Effector CD8-positive, alpha-beta T cell (primary cell): ENCODE results near the gene MAGEB17.
A peak's percentile ranks its signal among the peaks of the same experiment; 100 is the strongest.
"Not testable (repeated sequence)": the region's sequence is repeated elsewhere in the genome, so short reads cannot be mapped to it uniquely, and the experiment has no call there.

Source experiments
- DNase-seq: peaks from one replicate; lab custom pipeline; 2025; lab: John Stamatoyannopoulos, UW
- total RNA-seq, 4 experiments: gene quantifications; one replicate each; lab custom pipeline; 2026; lab: John Stamatoyannopoulos, UW

MAGEB17 gene
- total RNA-seq, result 0 reads per million in 4 experiments

GRCh38 chrX:16167181-16167580, at the start of gene MAGEB17:
MAGEB17 (plus strand) TSS chrX:16167481; CDS start chrX:16170383, 2,902 bp downstream.
- no peak for DNase-seq

- no peak for DNase-seq
Observed at GRCh38 chrX:16119353-16120220, 47.7 kb upstream of the MAGEB17 start.

- no peak for DNase-seq
Observed at GRCh38 chrX:16120431-16120830, 46.9 kb upstream of the MAGEB17 start.

DNA sequence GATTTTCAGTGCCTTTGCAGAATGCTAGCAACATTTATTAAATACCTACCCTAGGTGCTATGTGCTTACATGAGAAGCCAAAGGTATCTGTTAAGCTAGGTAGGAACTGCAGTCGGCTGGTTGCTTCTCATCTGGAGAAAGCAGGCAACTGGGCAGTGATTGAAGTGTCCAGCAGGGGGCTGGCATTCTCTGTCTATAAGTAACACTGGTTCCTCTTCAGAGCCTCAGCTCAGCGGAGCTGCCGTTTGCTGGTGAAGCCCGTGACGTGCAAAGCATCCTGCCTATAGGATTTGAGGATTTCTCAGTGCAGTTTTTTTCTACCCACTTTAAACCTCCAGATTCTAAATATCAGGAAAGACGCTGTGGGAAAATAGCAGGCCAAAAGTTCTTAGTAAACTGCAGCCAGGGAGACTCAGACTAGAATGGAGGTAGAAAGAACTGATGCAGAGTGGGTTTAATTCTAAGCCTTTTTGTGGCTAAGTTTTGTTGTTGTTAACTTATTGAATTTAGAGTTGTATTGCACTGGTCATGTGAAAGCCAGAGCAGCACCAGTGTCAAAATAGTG, 44.0 kb upstream of the MAGEB17 start, which contains the start of gene GRPR:
Gene GRPR, plus strand, starts transcription at position 344 of the 565 bp plus-strand sequence. CDS start 389 bp downstream, outside the sequence.
- DNase-seq, result peak; percentile 19

DNA sequence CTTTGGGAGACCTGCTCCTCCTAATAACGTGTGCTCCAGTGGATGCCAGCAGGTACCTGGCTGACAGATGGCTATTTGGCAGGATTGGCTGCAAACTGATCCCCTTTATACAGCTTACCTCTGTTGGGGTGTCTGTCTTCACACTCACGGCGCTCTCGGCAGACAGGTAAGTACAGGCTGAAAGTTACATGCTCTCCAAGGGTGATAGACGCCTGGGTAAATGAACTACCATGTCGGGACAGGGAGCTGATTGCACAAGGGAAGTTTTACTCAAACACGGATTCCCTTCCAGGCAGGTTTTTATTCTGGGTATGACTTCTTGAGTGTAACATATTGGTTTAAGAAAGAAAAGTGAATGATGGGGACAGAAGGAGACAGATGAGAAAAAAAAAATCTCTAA, 43.1 kb upstream of the MAGEB17 start:
- DNase-seq, result no peak

DNA sequence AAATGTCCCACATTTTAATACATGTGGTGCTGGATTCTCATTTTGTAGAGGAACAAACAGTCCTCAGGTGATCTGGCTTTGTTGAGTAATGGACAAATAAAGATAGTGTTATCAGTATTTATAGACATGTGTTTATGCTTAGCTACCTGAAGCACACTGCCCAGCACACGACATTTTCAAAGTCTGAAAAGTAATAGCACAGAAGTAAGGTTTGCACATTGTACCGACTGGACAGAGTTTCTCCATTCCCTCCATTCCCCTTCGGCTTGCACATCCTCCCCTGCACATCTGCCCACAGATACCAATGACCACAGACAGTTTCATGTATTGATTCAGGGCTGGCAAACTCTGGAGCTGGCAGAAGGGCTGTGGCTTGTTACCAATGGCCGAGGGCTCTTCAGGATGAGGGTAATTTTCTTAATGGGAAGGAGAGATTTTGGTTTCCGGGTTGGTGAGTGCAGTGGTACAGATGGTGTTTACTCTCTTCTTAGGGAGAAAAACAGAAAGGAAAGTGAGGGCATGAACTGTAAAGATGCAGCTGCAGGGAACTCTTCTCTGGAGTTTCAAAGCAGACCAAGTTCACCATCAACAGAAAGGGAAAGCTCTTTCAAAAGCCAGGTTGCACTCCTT, 41.6 kb upstream of the MAGEB17 start:
- DNase-seq, result no peak

DNA sequence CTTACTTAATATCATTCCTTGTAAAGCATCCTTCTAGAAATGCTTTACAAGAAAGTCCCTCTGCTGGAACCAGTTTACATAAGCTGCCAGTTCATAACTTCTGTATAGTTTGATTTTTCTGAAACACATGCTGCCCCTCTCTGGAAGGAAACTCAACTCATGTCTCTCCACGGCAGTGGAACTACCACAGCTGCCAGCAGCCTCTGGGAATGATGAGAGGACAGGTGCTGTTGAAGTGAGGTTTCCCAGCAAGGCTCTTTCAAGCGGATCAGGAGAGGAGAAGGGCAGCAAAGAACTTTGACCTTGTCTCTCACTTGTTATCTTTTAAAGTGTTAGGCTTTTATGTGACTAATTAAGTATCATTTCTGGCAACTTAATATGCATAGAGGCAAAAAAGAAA, 36.6 kb upstream of the MAGEB17 start:
- DNase-seq, result no peak

GRCh38 chrX:16134936-16135335, 32.3 kb upstream of the MAGEB17 start:
- DNase-seq, result no peak

- DNase-seq, result no peak
Observed at GRCh38 chrX:16136080-16136479, 31.2 kb upstream of the MAGEB17 start.

DNA sequence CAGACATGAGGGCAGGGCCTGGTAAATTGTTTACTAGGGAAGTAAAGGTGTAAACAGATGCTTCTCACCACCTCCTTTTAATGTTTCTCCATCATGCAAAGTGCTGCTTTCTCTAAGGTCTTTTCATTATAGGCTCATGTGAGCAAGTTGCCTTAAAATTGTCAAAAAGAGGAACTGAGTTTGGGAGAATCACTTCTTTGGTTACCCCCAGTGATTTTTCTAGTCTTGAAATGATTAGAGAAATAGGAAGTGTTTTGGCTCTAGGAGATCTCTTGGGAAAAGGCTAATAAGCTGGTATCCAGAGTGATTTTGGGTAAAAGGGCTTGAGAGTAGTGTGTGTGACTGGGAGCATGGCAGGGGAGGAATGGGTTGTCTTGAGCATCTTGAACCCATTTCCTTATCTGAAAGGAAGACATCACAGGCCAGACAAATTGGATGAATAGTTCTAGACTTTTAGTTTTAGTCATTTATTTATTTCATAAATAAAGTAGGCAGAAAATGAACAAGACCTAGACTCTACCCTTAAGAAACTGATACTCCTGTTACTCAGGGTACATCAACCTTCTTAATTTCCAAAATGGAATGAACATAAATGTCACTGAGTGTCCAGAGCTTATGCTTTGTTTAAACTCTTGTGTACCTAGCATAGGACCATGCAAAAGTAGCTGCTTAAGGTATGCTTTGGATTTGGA, 29.7 kb upstream of the MAGEB17 start:
- DNase-seq, result no peak

DNA sequence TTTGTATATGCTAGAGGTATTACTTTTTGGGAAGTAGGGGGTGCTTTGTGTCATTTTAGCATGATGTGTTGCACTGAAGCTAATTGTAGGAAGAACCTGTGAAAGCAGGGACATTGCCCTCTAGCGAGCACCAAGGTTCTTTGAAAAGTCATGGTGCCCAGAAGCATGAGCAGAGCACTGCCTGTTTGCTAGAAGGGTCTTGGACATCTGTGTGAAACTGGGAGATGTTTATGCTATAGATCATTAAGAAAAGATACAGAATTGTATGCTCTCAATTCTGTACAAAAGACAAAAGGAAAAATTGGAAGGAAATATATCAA, 29.2 kb upstream of the MAGEB17 start:
- no peak for DNase-seq

DNA sequence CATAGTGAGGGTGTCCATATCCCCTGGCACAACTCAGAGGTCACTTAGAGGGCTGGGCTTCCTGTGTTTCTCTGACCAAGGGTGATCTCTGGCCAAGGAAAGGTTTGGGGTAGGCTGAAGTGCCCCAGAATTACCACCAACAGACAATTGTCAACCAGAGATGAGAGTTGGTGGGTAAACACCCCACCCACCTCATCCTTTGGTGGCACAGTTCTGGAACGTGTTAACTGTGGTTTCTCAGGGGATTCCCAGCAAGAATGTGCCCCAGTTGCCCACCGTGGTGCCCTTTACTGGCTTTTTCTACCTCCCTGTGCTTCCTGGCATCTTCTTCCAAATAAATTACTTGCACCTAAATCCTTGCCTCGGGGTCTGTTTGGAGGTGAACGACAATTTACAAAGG, 26.8 kb upstream of the MAGEB17 start:
- DNase-seq, result no peak

DNA sequence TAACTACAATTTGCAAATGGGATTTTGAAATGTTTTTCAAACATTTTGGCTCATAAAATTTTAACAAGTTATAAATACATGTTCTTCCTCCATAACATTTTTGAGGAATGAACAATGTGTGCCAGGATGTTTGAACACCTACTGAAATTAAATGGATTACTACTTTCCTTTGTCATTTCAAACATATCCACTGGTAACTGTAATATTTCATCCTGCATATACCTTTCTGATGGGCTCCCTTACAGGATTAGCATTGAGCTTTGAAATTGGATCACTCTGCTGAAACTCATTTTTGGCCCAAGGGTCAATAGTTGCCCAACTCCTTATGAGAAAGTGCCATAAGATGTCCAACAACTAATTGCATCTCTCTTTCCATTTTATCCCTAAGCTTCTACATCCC, 26.3 kb upstream of the MAGEB17 start:
- no peak for DNase-seq

GRCh38 chrX:16141422-16142245, 25.6 kb upstream of the MAGEB17 start:
- no peak for DNase-seq

GRCh38 chrX:16142246-16142558, 25.1 kb upstream of the MAGEB17 start:
- no peak for DNase-seq

GRCh38 chrX:16143968-16144367, 23.3 kb upstream of the MAGEB17 start:
- DNase-seq, result no peak

DNA sequence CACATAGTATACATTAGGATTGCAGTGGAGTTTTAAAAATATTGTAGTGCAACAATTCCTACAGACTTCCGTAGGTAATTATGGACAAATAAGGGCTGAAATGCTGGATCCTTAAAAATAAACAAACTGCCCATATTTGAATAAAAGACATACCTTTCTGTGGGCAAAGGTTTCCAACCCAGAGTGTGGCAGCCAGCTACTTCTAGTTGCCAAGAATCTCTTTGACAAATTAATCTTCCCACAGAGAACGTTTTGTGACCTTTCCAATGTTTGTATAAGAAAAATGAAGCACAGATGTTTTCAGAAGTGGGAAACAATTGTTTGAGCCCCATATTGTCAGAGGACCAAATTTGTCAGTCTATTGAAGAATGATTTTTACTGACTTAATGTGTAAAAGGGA, 22.9 kb upstream of the MAGEB17 start:
- no peak for DNase-seq

GRCh38 chrX:16145093-16145492, 22.2 kb upstream of the MAGEB17 start:
- not testable (repeated sequence) for DNase-seq

GRCh38 chrX:16145656-16146055, 21.6 kb upstream of the MAGEB17 start:
- no peak for DNase-seq

DNA sequence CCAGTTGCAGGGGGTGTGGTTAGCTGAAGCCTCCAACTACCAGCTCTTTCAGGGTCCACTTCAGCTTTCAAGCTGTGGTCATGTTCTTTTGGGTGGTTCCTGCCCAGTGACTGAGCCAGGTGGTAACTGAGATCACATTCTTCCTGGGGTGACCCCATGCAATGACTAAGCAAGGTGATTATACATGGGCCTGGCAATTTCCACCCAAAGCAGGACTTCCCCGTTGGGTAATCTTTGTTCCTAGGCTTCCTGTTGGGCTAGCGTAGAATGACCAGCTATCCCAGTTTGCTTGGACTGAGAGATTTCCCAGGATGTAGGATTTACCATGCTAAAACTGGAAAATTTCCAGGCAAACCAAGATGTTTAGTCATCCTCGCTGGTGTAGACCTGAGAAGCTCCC, 18.4 kb upstream of the MAGEB17 start:
- no peak for DNase-seq

DNA sequence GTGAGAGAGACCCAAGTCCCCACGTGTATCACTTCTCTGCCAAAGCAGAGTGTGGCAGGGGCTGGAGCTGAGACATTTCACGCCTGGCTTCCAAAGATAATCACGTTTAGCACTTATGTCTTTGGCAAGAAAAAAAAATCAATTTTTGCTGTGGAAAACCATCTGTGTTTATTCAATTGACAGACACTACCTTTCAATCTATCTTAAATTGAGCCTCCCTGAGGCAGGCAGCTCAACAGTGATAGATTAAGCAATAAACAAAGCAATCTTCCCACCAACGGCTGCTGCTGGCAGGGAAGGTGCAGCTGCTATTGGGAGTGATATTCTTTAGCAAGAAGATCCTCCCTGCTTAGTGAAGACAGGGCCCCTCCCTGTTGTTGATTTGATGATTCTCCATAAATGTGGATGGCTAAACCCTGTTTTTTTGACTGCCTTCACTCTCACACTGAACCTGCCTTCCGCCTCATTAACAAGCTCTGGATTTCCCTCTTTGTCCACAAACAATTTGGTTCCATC, 11.6 kb upstream of the MAGEB17 start:
- DNase-seq, result no peak
